GM21515 (cell line): ENCODE measurements around the gene PLGRKT.
"Not testable (repeated sequence)": the region's sequence is repeated elsewhere in the genome, so short reads cannot be mapped to it uniquely, and the experiment has no call there.

Source experiments
- ATAC-seq: cut with Tn5 transposase; IDR thresholded peaks from one replicate; pipeline ENCODE4 v1.9.1; 2021; ENCODE audit not compliant: unreplicated experiment

Gene PLGRKT, protein sequence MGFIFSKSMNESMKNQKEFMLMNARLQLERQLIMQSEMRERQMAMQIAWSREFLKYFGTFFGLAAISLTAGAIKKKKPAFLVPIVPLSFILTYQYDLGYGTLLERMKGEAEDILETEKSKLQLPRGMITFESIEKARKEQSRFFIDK

DNA sequence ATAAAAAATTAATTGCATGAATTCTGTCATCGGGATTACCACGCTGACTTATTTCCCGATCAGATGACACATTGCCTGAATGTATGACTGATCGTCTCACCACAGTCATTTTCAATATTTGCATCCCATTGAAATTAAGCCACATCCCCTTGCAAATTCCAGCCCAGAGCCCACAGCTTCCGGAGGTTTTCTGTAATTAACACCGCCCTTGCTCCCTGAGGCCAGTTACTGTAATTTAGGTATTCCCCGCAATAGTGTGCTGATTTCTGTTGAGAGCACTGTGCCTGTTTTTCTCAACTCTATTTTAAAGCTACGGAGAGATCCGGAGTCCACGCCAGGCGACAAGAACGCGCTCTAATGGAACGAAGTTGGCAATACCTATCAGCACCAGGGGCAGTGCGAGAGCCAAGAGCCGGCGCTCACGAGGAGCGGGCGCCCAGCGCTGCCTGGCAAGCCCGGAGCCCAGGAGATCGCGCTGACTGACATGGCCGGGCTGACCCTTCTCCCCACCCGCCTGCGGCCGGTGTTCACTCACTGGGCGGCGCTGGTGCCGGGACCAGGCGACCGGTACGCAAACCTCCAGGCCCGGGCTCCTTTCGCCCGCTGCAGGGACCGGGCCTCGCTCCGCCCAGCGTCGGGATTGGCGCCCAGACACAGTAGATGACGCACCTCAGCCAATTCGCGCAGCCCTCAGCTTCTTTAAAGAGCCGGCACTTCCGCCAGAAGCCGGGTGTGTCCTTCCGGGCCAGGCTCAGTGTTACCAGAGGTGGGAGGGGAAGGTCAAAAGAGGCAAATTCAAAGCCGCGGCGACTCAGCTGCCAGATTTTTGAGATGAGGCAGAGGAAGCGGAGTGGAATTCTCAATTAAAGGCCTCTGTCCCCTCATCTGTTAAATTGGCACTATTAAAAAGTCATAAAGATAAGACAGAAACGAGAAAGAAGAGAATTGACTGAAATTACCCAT lies at the start of gene PLGRKT:
Gene PLGRKT (minus strand): TSS at position 672 of the 963 bp plus-strand sequence. CDS start 5,948 bp downstream, outside the sequence.
- peak; percentile 87 for ATAC-seq

DNA sequence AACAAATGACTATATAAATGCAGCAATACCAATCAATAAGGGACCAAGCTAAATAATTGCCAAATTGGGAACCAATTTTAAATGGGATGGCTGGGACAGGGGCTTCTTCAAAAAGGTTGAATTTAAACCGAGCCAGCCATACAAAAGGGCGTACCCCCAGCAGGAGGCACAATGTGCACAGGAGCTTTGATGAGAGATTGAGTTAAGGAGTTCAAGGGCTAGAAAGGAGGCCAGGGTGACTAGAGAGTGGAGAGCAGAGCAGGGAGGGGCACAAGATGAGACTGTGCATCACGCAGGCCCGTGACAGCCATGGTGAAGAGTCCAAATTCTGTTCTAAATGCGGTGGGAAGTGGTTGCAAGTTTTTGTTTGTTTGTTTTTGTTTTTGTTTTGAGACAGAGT lies 49.3 kb upstream of the PLGRKT start:
- no peak for ATAC-seq

DNA sequence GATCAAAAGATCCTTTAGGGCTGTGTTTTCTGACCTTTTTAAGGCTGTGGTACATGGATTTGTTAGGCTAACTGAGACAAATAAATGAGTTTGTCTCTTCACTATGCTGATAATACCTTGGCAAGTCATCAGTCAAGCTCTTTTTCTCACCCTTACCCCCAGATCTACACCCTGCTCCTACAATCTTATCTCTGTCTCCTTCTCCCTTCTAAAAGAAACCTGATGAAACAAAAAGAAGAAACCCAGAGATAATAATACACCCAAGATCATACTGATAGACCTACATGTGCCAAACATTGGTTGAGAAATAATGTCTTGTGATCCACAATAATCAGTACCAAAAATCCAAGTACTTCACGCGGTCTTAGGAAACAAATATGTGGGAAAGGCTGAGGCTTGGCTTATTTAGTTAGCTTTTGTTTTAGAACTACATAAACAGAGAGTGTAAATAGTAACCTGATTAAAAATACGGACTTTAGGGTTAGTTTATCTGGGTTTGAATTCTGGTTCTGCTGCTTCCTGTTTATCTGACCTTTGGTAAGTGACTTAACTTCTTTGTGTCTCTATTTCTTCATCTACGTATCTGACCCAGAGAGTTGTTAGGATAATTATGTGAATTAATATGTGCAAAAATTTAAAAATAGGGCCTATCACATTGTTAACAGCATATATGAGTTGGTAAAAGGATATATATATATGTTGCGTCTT lies 47.8 kb upstream of the PLGRKT start:
- no peak for ATAC-seq

DNA sequence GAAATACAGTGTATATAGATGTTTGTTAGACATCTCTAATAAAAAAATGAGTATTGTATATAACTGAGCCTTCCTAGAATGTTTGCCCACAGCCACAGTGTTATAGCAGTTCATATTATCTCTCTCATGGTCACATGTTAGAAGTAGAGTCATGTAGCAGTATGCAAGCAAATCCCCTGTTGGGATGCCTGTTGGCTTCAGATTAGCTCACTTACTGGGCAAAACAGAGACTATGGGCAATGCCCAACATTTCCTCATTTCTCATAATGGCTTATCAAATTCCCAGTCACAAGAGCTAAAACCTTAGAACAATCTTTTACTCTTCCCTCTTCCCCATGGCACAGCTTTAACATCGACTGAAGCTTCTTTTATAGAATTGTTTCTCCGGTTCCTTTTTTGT lies 45.6 kb upstream of the PLGRKT start:
- no peak for ATAC-seq

DNA sequence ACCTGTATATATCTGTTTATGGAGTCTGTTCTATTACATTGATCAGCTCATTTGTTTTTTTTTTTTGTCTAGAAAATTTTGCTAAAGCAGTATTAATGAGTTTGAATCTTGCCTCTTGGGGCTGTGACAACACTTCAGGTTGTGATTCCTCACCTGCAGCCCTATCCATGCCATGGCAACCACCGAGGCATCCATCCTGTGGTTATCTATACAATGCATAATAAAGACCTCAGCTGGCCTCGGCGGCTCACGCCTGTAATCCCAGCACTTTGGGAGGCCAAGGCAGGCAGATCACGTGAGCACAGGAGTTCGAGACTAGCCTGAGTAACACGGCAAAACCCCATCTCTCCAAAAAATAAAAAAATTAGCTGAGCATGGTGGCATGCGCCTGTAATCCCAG lies 44.5 kb upstream of the PLGRKT start:
- ATAC-seq: no peak

DNA sequence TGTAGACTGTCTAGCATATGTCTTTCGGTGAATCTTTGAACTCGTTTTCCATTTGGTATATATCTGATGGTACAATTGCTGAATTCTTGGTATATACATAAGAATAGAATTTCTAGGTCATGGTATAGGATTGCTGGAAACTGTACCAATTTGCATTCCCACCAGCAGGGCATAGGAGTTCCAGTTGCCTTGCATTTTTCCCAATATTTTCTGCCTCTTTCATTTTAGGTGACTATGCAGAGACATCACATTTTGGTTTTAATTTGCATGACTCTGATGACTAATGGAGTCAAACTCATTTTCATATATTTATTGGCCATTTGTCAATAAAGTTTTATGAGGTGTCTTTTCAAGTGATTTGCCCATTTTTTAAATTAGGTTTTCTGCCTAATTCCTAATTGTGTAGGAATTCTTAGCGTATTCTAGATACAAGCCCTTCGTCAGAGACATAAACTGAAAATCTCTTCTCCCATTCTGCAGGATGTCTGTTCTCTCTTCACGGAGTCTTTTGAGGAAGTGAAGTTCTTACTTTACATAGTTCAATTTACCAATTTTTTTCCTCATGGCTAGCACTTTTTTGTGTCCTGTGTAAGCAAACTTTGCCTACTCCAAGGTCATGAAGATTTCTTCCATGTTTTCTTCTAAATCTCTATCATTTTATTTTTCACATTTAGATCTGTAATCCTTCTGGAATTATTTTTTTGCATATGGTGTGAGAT lies 43.8 kb upstream of the PLGRKT start:
- ATAC-seq: no peak

DNA sequence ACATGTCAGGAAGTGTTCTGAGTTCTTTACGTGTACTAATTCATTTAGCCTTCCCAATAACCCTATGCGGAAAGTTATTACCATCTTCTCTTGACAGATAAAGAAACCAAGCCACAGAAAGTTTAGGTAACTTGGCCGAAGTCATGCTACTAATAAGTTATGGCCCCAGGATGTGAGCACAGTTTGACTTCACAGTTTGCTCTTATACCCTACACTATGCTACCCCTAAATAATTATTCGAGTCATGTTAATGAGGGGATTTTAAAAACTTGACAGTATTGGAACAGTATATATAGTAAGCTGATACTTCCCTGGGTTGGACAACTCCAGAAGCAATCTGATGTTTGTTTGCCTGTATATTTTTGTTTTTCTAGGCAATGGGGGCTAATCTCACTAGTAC lies 43.2 kb upstream of the PLGRKT start:
- ATAC-seq: no peak

DNA sequence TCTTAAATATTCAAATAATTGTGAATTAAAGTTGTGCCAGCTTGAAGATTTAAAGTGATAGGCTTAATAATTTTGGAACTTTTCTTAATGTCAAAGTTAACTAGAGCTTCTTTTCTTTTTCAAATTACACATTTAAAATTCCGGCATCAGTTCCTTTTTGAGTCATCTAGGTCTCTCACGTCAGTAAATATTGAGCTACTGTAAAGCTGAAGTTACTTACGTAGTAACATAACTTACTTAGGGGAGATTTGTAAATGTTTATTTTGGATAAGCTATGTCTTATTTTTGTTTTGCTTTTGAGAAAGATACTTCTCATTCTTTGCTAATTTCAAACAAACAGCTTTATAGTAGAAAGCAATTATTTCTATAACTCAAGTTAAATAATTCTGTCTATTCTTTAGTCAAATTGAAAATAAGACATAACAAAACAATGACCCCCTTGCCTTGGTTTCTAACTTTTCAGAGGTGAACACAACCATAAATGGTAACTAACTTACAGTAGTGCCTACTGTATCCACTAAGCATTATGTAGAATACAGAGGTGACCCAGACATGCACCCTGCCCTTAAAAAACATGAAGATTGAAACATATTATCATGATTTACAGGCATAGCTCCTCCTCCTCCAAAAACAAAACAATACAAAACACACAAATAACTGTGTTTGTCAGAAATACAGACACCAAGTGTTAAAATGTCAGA lies 42.4 kb upstream of the PLGRKT start:
- ATAC-seq: no peak

DNA sequence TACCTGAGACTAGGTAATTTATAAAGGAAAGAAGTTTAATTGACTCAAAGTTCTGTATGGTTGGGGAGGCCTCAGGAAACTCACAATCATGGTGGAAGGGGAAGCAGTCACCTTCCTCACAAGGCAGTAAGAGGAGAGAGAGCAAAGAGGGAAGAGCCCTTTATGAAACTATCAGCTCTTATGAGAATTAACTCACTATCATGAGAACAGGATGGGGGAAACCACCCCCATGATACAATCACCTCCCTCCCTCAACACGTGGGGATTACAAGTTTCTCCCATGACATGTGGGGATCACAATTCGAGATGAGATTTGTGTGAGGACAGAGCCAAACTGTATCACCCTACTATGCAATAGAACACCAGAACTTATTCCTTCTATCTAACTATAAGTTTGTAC lies 40.5 kb upstream of the PLGRKT start:
- no peak for ATAC-seq

DNA sequence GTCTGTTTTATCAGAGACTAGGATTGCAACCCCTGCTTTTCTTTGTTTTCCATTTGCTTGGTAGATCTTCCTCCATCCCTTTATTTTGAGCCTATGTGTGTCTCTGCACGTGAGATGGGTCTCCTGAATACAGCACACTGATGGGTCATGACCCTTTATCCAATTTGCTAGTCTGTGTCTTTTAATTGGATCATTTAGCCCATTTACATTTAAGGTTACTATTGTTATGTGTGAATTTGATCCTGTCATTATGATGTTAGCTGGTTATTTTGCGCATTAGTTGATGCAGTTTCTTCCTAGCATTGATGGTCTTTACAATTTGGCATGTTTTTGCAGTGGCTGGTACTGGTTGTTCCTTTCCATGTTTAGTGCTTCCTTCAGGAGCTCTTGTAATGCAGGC lies 37.9 kb upstream of the PLGRKT start:
- not testable (repeated sequence) for ATAC-seq

DNA sequence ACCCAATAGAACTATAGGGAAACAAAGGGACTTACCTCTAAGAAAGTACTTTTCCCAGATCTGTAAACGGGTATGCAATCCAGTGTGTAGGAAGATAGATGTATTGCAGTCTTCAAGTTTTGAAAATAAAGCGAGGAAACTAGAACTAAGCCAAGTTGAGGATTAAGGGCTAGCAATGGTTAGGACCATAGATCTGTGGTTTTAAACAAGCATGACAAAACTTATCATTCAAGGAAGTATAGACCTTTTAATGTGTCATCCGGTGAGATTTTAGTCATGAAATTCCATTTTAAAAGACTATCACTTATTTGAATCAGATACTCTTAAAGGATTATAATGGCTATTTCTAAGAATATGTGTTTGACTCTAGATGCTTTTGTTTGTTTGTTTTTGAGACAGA lies 33.1 kb upstream of the PLGRKT start:
- no peak for ATAC-seq

DNA sequence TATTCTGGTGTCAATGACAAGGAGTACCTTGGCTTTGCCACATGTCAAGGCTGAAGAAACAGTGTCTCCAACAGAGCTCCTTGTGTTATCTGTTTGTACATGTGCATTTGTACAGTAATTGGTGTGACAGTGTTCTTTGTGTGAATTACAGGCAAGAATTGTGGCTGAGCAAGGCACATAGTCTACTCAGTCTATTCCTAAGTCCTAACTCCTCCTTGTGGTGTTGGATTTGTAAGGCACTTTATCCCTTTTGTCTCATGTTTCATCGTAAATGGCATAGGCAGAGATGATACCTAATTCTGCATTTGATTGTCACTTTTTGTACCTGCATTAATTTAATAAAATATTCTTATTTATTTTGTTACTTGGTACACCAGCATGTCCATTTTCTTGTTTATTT lies 32.4 kb upstream of the PLGRKT start:
- ATAC-seq: no peak

DNA sequence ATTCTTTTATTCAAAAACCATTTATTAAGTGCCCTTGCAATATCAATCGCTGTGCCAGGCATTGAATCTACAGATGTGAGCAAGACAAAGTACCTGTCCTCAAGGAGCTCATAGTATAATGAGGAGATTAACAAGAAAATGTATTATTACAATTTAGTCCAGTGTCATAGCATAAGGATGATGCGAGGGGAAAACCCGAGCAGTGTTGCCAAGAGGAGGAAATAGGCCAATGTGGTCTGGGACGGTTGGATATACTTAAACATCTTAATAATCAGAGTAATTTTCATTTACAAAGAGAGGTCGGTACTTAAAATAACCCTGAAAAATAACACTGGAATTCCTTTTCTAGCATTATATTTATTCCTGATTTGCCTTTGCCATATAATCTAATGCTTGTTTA lies 31.1 kb upstream of the PLGRKT start:
- ATAC-seq: no peak

DNA sequence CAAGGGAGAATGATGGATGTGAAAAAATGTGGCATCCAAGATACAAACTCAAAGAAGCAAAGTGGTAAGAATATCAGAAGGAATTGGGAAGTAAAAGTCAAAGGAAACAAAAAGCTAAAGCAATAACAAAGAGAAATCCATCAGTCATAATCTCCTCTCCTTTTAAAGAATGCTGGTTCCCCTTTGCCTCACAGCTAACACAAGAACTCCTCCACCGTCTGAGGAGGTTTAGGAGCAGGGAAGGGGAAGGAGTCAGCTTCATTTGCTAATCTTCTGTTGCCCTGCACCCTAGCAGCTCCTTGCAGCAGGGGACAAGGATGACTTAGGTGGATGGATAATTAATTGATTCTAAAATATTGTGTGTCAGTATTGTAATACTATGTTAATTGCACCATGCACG lies 29.0 kb upstream of the PLGRKT start:
- ATAC-seq: no peak

DNA sequence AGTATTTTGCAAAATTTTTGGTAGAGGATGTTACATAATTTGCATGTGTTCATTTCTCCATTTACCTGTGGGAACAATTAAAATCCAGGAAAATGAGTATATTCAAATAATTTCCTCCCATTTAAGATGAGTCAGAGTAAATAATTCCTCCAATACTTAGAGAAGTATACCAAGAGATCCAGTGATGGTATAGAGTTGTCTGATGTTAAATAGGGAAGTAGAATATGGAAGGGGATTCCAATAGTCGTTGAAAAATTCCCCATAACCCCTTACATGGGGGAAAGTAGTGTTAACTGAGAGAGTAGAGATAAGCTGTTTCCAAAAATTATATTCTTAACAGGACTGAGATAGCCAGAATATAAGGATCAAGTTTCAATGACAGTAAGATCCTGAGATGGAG lies 28.3 kb upstream of the PLGRKT start:
- ATAC-seq: no peak

DNA sequence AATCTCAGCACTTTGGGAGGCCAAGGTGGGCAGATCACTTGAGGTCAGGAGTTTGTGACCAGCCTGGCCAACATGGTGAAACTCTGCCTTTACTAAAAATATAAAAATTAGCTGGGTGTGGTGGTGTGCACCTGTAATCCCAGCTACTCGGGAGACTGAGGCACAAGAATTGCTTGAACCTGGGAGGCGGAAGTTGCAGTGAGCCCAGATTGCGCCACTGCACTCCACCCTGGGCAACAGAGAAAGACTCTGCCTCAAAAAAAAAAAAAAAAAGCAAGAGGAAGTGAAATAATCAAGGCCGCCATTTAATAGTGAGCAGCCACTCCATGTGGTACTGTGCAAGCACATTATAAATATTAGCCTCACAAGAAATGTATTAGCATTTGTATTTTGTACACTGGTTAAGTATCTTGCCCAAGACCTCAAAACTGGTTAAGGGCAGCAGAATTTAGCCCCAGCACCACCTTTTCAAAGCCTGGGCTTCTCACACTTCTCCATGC lies 27.2 kb upstream of the PLGRKT start:
- not testable (repeated sequence) for ATAC-seq

DNA sequence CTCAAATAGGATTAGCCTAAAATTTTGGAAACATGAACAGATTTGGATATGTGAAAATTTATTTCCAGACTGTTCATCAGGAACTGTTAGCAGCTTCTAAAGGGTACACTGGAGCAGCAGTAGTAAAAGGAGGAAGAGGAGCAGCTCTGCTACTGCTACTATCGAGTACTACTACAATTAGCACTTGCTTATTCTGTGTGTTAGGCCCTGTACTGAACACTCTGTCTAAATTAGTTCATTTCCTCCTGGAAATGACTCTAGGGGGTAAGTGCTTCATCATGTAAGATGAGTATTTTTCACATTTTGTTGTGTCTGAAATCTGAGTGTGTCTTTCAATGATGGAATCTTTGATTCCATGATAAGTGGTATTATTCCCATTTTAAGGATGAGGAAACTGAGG lies 22.4 kb upstream of the PLGRKT start:
- no peak for ATAC-seq

DNA sequence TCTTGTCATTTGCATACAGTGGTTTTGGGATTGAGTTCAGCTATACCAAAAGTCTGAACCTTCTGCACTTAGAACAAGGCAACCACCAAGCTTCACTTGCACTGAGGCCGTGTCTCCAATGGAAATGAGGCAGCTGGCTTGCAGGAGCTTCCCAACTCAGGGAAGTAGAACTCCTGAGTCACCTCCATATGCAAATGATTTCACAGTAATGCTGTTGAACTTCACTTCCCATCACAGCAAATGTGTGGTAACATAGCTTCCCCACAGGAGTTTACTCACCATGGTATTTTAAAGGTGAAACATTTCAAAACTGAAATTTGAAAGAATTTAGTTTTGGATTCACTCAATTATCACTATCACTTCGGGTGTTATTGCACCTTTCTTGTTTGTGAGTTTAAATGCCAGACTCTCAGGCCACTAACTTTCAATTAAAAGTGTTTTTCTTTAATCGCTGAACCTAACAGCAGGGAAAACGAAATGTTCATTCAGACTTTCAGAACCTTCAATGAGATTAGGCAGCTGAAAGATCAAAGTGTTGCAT lies 21.6 kb upstream of the PLGRKT start:
- ATAC-seq: peak; percentile 50

DNA sequence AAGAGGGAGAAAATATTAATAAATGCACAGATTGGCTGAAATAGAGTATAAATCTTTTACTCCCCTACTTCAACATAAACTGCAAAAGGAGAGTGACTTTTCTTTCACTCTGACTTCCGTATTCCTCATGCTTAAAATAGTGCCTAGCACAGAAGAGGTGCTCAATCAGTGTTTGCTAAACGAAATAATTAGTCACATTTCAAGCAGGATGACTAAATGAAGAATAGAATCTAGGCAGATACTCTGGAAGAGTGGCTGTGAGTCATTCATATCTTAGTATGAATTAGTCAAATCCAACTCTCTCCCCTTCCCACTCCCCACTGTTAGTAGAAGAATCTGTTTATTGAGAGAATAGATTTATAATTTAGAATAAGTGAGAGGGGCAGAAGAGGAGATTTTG lies 17.5 kb upstream of the PLGRKT start:
- no peak for ATAC-seq

DNA sequence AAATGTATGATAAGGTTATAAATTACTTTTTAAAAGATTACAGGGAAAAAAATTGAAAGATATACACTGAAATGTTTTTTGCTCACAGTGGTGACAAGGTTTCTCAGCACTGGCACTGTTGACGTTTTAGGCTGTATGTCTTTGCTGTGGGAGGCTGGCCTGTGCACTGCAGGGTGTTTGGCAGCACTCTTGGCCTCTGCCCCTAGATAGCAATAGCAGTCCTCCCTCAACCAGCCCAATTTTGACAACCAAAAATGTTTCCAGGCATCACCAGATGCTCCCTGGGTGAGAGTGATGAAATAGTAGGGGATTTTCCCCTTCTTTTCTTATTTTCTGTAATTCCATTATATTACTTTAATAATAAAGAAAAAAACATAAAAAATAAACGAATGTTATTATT lies 15.9 kb upstream of the PLGRKT start:
- ATAC-seq: no peak
